K562 (cell line): ENCODE results near the gene PCNX3. TPM values are rescaled to one million over a fixed set of nuclear protein-coding genes. Genes with fewer than 3 reads are reported as not detected.

Source experiments
- ATAC-seq: fragments of 200-7000 bp; cut with Tn5 transposase; 3 replicates; pipeline ENCODE4 v1.9.1; 2020; ENCODE audit warnings: moderate library complexity
- BruUV-seq: library from RNA; stranded (reverse); fragments of 400-500 nt; replicated peaks from 2 replicates; lab custom pipeline; 2021; lab: Mats Ljungman, UMichigan
- CTCF ChIA-PET: fragments of 300-600 bp; formaldehyde crosslinking; extraction: SDS; loops from one replicate; lab custom pipeline; 2021; ENCODE audit warnings: low intra/inter-chr PET ratio; lab: Yijun Ruan, JAX
- POLR2A ChIA-PET: fragments of 300-600, 350-650 bp; sonication (Branson Sonifier 250); formaldehyde crosslinking; extraction: SDS; loops from one replicate; lab custom pipeline; 2021; ENCODE audit warnings: antibody characterized with exemption, inconsistent platforms; lab: Yijun Ruan, JAX
- DNase-seq, 4 experiments: peaks; one replicate each; pipeline versions ENCODE4 v3.0.0 to v3.0.0-alpha.2; 2011 to 2018; ENCODE audit warnings: low spot score in 3 of 4, mixed read lengths in 3 of 4; ENCODE audit errors: extremely low read depth in 1 of 4
- FAIRE-seq: peaks from 2 replicates; lab custom pipeline; 2011; peaks lifted over from hg19 to GRCh38; lab: Jason Lieb, UNC
- H2AFZ ChIP-seq: 2 replicates; pipeline ENCODE4 v1.6.0; 2011; ENCODE audit warnings: low read depth, low read length, control low read depth, inconsistent platforms
- H3K27ac ChIP-seq: fragments of 200-600 bp; 3 replicates; pipeline ENCODE4 v1.8.0; 2011; ENCODE audit warnings: low read depth, mild to moderate bottlenecking, control low read depth, inconsistent platforms, low read length, moderate library complexity, mixed read lengths; ENCODE audit errors: extremely low read depth
- H3K27me3 ChIP-seq, 2 experiments: fragments of 300-600 bp in 1 of 2; 2 replicates in 1 of 2; 3 replicates in 1 of 2; pipeline versions ENCODE4 v1.6.0 to v1.8.0; 2011; ENCODE audit warnings: inconsistent platforms in 2 of 2, low read length in 2 of 2, mild to moderate bottlenecking in 1 of 2, mixed read lengths in 1 of 2, moderate library complexity in 1 of 2; ENCODE audit not compliant: control insufficient read depth in 2 of 2, insufficient read depth in 2 of 2
- H3K36me3 ChIP-seq: fragments of 300-600 bp; 3 replicates; pipeline ENCODE4 v1.8.0; 2011; ENCODE audit warnings: mild to moderate bottlenecking, low read length, inconsistent platforms; ENCODE audit not compliant: control insufficient read depth, insufficient read depth
- H3K4me1 ChIP-seq, 2 experiments: fragments of 200-600 bp in 1 of 2; replicated peaks in 1 of 2; 2 replicates in 1 of 2; 3 replicates in 1 of 2; pipeline versions ENCODE4 v1.5.1 to v1.8.0; 2011; ENCODE audit warnings: inconsistent platforms in 2 of 2, low read length in 2 of 2, mild to moderate bottlenecking in 1 of 2, mixed read lengths in 1 of 2, moderate library complexity in 1 of 2; ENCODE audit not compliant: control insufficient read depth in 2 of 2, insufficient read depth in 2 of 2
- H3K4me2 ChIP-seq: 2 replicates; pipeline ENCODE4 v1.6.1; 2011; ENCODE audit warnings: low read length, control low read depth, inconsistent platforms, mixed read lengths; ENCODE audit not compliant: insufficient read depth
- H3K4me3 ChIP-seq: fragments of 200-600 bp; sonication (generic), shearing (Covaris generic); 2 replicates; pipeline ENCODE4 v1.5.1; 2016; ENCODE audit warnings: control low read depth, inconsistent platforms
- H3K79me2 ChIP-seq: fragments of 200-600 bp; 3 replicates; pipeline ENCODE4 v1.8.0; 2011; ENCODE audit warnings: low read length, inconsistent platforms; ENCODE audit not compliant: control insufficient read depth, insufficient read depth
- H3K9ac ChIP-seq, 2 experiments: 2 replicates each; pipeline versions ENCODE4 v1.6.0 to v1.6.1; 2011; ENCODE audit warnings: low read depth in 2 of 2, low read length in 2 of 2, control low read depth in 1 of 2, inconsistent platforms in 1 of 2, mild to moderate bottlenecking in 1 of 2, mixed read lengths in 1 of 2; ENCODE audit not compliant: insufficient read depth in 1 of 2
- H3K9me1 ChIP-seq: one replicate; pipeline ENCODE4 v1.6.0; 2011; ENCODE audit warnings: inconsistent platforms, mild to moderate bottlenecking, low read length, moderate library complexity; ENCODE audit not compliant: control insufficient read depth, insufficient read depth
- H3K9me3 ChIP-seq: replicated peaks from 2 replicates; pipeline ENCODE4 v1.5.1; 2011; ENCODE audit warnings: low read depth, low read length, inconsistent platforms; ENCODE audit not compliant: control insufficient read depth, insufficient read depth
- H4K20me1 ChIP-seq: replicated peaks from 2 replicates; pipeline ENCODE4 v1.6.1; 2011; ENCODE audit warnings: low read length, inconsistent platforms, mixed read lengths; ENCODE audit not compliant: control insufficient read depth, insufficient read depth
- AFF4 ChIP-seq: sonication (generic); formaldehyde crosslinking; IDR thresholded peaks from 2 replicates; pipeline ENCODE4 v1.8.0; 2023; ENCODE audit warnings: mild to moderate bottlenecking, missing genetic modification reagents
- CHD1 ChIP-seq: fragments of 200-600 bp; sonication (generic); IDR thresholded peaks from one replicate; pipeline ENCODE4 v1.6.1; 2012; ENCODE audit warnings: mild to moderate bottlenecking, moderate library complexity, low read length, inconsistent platforms
- FOXJ2 ChIP-seq: fragments of 200-800 bp; sonication (Bioruptor generic); IDR thresholded peaks from 2 replicates; pipeline ENCODE4 v1.6.1; 2016; ENCODE audit warnings: missing genetic modification characterization, missing compliant biosample characterization
- HNRNPL ChIP-seq: fragments of 200-400 bp; formaldehyde crosslinking; IDR thresholded peaks from 2 replicates; pipeline ENCODE4 v1.6.1; 2017; ENCODE audit warnings: low read depth, mild to moderate bottlenecking, low read length
- KHSRP ChIP-seq: fragments of 450-650 bp; IDR thresholded peaks from 2 replicates; pipeline ENCODE4 v1.6.1; 2017
- MEF2D ChIP-seq: conservative IDR thresholded peaks from 2 replicates; pipeline ENCODE4 v1.6.1; 2016; ENCODE audit warnings: low read depth, missing genetic modification characterization, missing compliant biosample characterization
- MIER1 ChIP-seq: fragments of 450-650 bp; IDR thresholded peaks from 2 replicates; pipeline ENCODE4 v1.6.1; 2016; ENCODE audit warnings: antibody characterized with exemption, mild to moderate bottlenecking, low read depth
- NUFIP1 ChIP-seq: fragments of 450-650 bp; IDR thresholded peaks from 2 replicates; pipeline ENCODE4 v1.6.1; 2018; ENCODE audit not compliant: partially characterized antibody
- RBFOX2 ChIP-seq: fragments of 200-400 bp; formaldehyde crosslinking; IDR thresholded peaks from 2 replicates; pipeline ENCODE4 v1.6.1; 2017; ENCODE audit warnings: low read depth, mild to moderate bottlenecking, low read length, moderate library complexity
- ZNF324 ChIP-seq: fragments of 250-450 bp; sonication (Bioruptor Pico); IDR thresholded peaks from 2 replicates; pipeline ENCODE4 v1.4.0; 2020; ENCODE audit warnings: mild to moderate bottlenecking
- WGBS: fragments of 100-300 bp; shearing (Covaris generic); methylation state at CpG from one replicate; pipeline ENCODE4 v1.1.6; 2016; ENCODE audit warnings: low coverage, mixed read lengths; ENCODE audit not compliant: insufficient coverage; ENCODE audit errors: missing lambda C conversion rate; 5-methylcytosine and 5-hydroxymethylcytosine counted together
- in situ Hi-C: fragments of 300-500 bp; cut with MboI; formaldehyde crosslinking; loops from 4 replicates; pipeline ENCODE4 v1.15.0; 2018; ENCODE audit warnings: inconsistent platforms, mixed read lengths
- intact Hi-C: fragments of 100-400 bp; cut with micrococcal nuclease; formaldehyde crosslinking; loops from 2 replicates; pipeline ENCODE4 v1.14.2; 2022
- polyA plus RNA-seq, 8 experiments: library from polyadenylated mRNA; depleted of rRNA in 4 of 8; stranded (reverse) in 5 of 8; unstranded in 3 of 8; fragments of >200 nt; fragmentation: Nextera tagmentation in 2 of 8; fragmentation: Illumina TruSeq in 1 of 8; extraction: Ambion mirVana in 2 of 8; extraction: Trizol in 1 of 8; gene quantifications; 2 replicates each; pipeline versions ENCODE4 v1.2.1 to v1.2.3, GENCODE V29; 2011 to 2014; ENCODE audit warnings: inconsistent platforms in 1 of 8, missing spikeins in 1 of 8
- total RNA-seq, 7 experiments: library from RNA; depleted of rRNA in 6 of 7; stranded (reverse); fragments of >200 nt in 6 of 7; fragmentation: Illumina TruSeq in 2 of 7; extraction: Trizol in 2 of 7; gene quantifications; 2 replicates each; pipeline versions ENCODE4 v1.2.1 to v1.2.3, GENCODE V29; 2011 to 2021; ENCODE audit warnings: low replicate concordance in 1 of 7

Gene PCNX3
- total and polyA plus RNA-seq, 9 of the 15 experiments (the other 6 are each of a cell fraction or from before 2014, with no cell fraction given) = 0.11 to 47.8 (median 12.8) TPM

- TF ChIP-seq MEF2D (tag) = no peak
- 0 out of 2 replicates have a peak, but pooled peaks have one; percentile 16 for TF ChIP-seq HNRNPL
- TF ChIP-seq ZNF324 (CRISPR knock-in tag) = no peak
- no peak for TF ChIP-seq MIER1
- TF ChIP-seq, all 486 proteins: peak for 8
These were observed 8.5 kb upstream of the PCNX3 start (continued) for GRCh38 chr11:65606876-65607613.

- WGBS = 95% methylated on average over 30 of the region's 37 CpGs
- H3K4me3 ChIP-seq = no peak overlapping the region
- H3K4me1 ChIP-seq = peaks cover 16 to 47% of the 10 kb centered on the region in 2 experiments; a peak in 4 of 5 replicates
- DNase-seq (no peak), FAIRE-seq (no peak), ATAC-seq (no peak)
- TF ChIP-seq NUFIP1 = no peak
- TF ChIP-seq KHSRP = no peak
- no peak for TF ChIP-seq CHD1
- peak; percentile 15 for TF ChIP-seq RBFOX2
- no peak for TF ChIP-seq FOXJ2 (tag)
- no peak for TF ChIP-seq AFF4 (CRISPR knock-in tag)
- H3K9me3 ChIP-seq = no peaks in the 10 kb centered on the region
- BruUV-seq = no TSS peak
- peaks cover 70% of the 10 kb centered on the region; the same call in 2 of the 3 replicates for H3K36me3 ChIP-seq
- no peak overlapping the region for H3K9ac ChIP-seq
- no peak overlapping the region for H3K4me2 ChIP-seq
- peaks cover 3% of the 10 kb centered on the region for H3K9me1 ChIP-seq
- intact Hi-C loops (no loop called here), in situ Hi-C loops (no loop called here)
- POLR2A ChIA-PET = interaction anchor here (0.6 kb wide), 1 partner anchor 728 kb away, joined by 3 read pairs; the partner anchor contains the start of gene RIN1
- no peak overlapping the region for H2AFZ ChIP-seq
- H3K27ac ChIP-seq = no peak overlapping the region
- H3K79me2 ChIP-seq = peaks cover 19% of the 10 kb centered on the region
- CTCF ChIA-PET = no interaction called here
- H3K27me3 ChIP-seq = no peaks in the 10 kb centered on the region
- H4K20me1 ChIP-seq = no peaks in the 10 kb centered on the region
These were observed 7.8 kb upstream of the PCNX3 start for GRCh38 chr11:65607614-65608426.
